ENCODE measurements around the gene HS6ST1.

Gene HS6ST1

DNA sequence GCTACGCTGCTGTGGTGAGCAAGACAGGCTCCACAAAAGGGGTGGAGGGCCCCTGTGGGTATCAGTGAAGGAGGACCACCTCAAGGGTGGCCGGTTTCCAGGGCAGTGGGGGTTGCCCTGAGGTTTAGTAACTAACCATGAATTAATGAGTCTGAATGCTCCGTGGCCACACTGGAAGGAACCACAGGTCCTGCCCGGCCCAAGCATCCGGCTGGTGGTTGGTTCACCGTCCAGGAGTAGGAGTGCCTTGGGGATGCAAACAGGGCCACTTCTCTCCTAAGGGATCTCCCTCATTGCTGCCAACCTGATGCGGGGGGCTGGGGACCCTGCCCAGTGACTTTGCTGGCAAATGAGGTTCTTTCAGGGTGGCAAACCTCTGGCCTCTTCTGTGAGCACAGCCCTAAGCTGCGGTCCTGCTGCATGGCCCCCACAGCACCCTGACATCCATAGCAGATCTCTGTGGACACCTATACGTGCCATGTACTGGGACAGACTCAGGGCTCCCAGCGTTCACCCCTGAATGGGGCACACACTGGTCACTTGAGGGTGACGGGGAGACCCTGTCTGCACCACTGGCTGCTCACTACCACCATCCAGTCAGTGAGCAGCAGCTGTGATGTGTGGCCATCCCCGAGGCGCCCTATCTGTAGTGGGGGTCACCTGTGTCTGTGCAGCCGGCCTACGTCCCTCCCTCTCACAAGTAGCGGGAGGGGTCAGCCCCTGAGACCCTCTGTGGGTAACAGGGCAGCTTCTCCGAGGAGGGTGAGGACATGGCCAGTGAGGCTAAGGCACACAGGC, 41.6 kb downstream of the HS6ST1 start:
- no peak overlapping the region for H3K4me3 ChIP-seq (replicated peaks; ENCODE audit: insufficient read depth, low read length)
- DNase-seq (ENCODE audit: low read depth in 1 of 2, low spot score in 1 of 2), result no peak
- H3K27me3 ChIP-seq (ENCODE audit: insufficient read depth, poor library complexity, severe bottlenecking), result no peaks in the 10 kb centered on the region
- TF ChIP-seq POLR2AphosphoS5 (IDR thresholded peaks at IDR 0.05; ENCODE audit: low read depth) (no peak), GABPA (IDR thresholded peaks at IDR 0.05; ENCODE audit: low read depth) (no peak), SPI1 (IDR thresholded peaks at IDR 0.05; ENCODE audit: borderline replicate concordance, low read depth) (no peak)
- TF ChIP-seq, protein P1, sequence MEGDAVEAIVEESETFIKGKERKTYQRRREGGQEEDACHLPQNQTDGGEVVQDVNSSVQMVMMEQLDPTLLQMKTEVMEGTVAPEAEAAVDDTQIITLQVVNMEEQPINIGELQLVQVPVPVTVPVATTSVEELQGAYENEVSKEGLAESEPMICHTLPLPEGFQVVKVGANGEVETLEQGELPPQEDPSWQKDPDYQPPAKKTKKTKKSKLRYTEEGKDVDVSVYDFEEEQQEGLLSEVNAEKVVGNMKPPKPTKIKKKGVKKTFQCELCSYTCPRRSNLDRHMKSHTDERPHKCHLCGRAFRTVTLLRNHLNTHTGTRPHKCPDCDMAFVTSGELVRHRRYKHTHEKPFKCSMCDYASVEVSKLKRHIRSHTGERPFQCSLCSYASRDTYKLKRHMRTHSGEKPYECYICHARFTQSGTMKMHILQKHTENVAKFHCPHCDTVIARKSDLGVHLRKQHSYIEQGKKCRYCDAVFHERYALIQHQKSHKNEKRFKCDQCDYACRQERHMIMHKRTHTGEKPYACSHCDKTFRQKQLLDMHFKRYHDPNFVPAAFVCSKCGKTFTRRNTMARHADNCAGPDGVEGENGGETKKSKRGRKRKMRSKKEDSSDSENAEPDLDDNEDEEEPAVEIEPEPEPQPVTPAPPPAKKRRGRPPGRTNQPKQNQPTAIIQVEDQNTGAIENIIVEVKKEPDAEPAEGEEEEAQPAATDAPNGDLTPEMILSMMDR (IDR thresholded peaks at IDR 0.05; ENCODE audit: insufficient read depth, low read length), result no peak
- TF ChIP-seq, protein P2, sequence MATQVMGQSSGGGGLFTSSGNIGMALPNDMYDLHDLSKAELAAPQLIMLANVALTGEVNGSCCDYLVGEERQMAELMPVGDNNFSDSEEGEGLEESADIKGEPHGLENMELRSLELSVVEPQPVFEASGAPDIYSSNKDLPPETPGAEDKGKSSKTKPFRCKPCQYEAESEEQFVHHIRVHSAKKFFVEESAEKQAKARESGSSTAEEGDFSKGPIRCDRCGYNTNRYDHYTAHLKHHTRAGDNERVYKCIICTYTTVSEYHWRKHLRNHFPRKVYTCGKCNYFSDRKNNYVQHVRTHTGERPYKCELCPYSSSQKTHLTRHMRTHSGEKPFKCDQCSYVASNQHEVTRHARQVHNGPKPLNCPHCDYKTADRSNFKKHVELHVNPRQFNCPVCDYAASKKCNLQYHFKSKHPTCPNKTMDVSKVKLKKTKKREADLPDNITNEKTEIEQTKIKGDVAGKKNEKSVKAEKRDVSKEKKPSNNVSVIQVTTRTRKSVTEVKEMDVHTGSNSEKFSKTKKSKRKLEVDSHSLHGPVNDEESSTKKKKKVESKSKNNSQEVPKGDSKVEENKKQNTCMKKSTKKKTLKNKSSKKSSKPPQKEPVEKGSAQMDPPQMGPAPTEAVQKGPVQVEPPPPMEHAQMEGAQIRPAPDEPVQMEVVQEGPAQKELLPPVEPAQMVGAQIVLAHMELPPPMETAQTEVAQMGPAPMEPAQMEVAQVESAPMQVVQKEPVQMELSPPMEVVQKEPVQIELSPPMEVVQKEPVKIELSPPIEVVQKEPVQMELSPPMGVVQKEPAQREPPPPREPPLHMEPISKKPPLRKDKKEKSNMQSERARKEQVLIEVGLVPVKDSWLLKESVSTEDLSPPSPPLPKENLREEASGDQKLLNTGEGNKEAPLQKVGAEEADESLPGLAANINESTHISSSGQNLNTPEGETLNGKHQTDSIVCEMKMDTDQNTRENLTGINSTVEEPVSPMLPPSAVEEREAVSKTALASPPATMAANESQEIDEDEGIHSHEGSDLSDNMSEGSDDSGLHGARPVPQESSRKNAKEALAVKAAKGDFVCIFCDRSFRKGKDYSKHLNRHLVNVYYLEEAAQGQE (IDR thresholded peaks at IDR 0.05; ENCODE audit: insufficient replicate concordance, low read depth), result no peak
- no peak overlapping the region for H3K27ac ChIP-seq (replicated peaks)

DNA sequence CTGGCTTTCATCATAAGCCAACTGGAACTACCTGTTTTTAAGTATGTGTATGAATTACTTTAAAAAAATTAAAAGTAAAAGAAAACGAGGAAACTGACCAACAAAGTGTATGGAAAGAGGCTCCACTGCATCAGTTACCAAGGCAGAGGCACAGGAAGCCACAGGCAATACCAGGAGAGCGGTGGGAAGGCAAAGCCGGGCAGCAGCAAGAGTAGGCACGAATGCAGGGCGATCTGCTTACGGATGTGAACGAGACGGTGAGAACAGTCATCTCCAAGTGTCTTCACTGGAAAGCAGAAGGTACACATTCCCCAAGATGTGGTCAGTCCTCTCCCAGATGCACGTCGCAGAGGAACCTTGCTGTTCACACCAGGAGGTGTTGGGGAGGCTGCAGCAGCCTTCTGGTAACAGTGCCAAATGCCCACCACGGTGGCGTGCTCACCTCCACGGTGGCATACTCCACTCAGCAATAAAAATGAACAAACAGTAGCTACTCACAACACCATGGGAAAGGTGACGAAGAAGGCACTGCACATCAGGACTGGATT, 43.1 kb downstream of the HS6ST1 start:
- Histone ChIP-seq H3K27me3 (ENCODE audit: insufficient read depth, poor library complexity, severe bottlenecking) (no peaks in the 10 kb centered on the region), H3K4me3 (replicated peaks; ENCODE audit: insufficient read depth, low read length) (no peak overlapping the region), H3K27ac (replicated peaks) (no peak overlapping the region)
- TF ChIP-seq, protein P1 (IDR thresholded peaks at IDR 0.05; ENCODE audit: insufficient read depth, low read length), result no peak
- no peak for TF ChIP-seq SPI1 (IDR thresholded peaks at IDR 0.05; ENCODE audit: borderline replicate concordance, low read depth)
- TF ChIP-seq, protein P2 (IDR thresholded peaks at IDR 0.05; ENCODE audit: insufficient replicate concordance, low read depth), result no peak
- no peak for TF ChIP-seq POLR2AphosphoS5 (IDR thresholded peaks at IDR 0.05; ENCODE audit: low read depth)
- no peak for TF ChIP-seq GABPA (IDR thresholded peaks at IDR 0.05; ENCODE audit: low read depth)
- DNase-seq (ENCODE audit: low read depth in 1 of 2, low spot score in 1 of 2), result no peak

DNA sequence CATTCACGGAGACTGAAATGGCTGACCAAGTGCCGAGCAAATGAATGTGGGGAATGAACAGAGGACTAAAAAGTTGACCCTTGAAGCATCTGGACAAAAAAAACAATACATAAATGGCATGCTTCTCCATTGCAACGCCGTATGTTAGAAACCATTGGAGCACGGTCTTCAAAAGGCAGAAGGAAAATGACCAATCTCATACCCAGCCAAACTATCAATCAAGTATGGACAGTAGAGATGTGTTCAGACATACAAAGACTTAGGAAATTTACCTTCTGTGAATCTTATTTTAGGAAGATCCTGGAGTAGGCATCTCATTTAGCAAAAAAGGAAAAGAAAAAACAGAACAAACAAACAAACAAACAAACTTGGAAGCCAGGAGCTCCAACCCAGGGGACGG, 44.5 kb downstream of the HS6ST1 start:
- TF ChIP-seq, protein P1 (IDR thresholded peaks at IDR 0.05; ENCODE audit: insufficient read depth, low read length), result no peak
- TF ChIP-seq POLR2AphosphoS5 (IDR thresholded peaks at IDR 0.05; ENCODE audit: low read depth), result no peak

More for the DNA sequence above, 44.5 kb downstream of the HS6ST1 start:
- no peak for DNase-seq (ENCODE audit: low read depth in 1 of 2, low spot score in 1 of 2)
- no peak overlapping the region for H3K4me3 ChIP-seq (replicated peaks; ENCODE audit: insufficient read depth, low read length)
- no peak overlapping the region for H3K27ac ChIP-seq (replicated peaks)
- H3K27me3 ChIP-seq (ENCODE audit: insufficient read depth, poor library complexity, severe bottlenecking), result no peaks in the 10 kb centered on the region

Data from HL-60 (cell line).